Heart right ventricle (tissue), 16 donors: ENCODE measurements around the gene NKX2-3. TPM values are rescaled to one million over a fixed set of nuclear protein-coding genes. Genes with fewer than 3 reads are reported as not detected.

Experiments used
- ATAC-seq, 8 donors: fragments of 200-7000 bp; cut with Tn5 transposase; one replicate each; pipeline ENCODE4 v1.9.1; 2020; ENCODE audit warnings: mild to moderate bottlenecking in 8 of 8, moderate library complexity in 8 of 8, moderate number of reproducible peaks in 1 of 8
- DNase-seq, 2 donors: peaks; one replicate each; pipeline ENCODE4 v3.0.0-alpha.2; 2020
- H3K27ac ChIP-seq, 10 donors: fragments of 200-600 bp; sonication (generic) in 2 of 10; one replicate each; pipeline versions ENCODE4 v1.5.0 to v1.8.0; 2020 to 2022; ENCODE audit warnings: mild to moderate bottlenecking in 3 of 10
- H3K27me3 ChIP-seq, 7 donors: fragments of 200-600 bp; one replicate each; pipeline ENCODE4 v1.8.0; 2021 to 2022; ENCODE audit warnings: mild to moderate bottlenecking in 2 of 7
- H3K36me3 ChIP-seq, 9 donors: fragments of 200-600 bp; sonication (generic) in 1 of 9; one replicate each; pipeline versions ENCODE4 v1.5.0 to v1.8.0; 2020 to 2022; ENCODE audit warnings: mild to moderate bottlenecking in 2 of 9
- H3K4me1 ChIP-seq, 9 donors: fragments of 200-600 bp; sonication (generic) in 1 of 9; one replicate each; pipeline versions ENCODE4 v1.5.0 to v1.8.0; 2020 to 2022; ENCODE audit warnings: mild to moderate bottlenecking in 4 of 9
- H3K4me3 ChIP-seq, 10 donors: fragments of 200-600 bp; sonication (generic) in 2 of 10; one replicate each; pipeline versions ENCODE4 v1.5.0 to v1.8.0; 2020 to 2022; ENCODE audit warnings: mild to moderate bottlenecking in 7 of 10, moderate library complexity in 2 of 10
- H3K9me3 ChIP-seq, 11 donors: fragments of 200-600 bp in 10 of 11; sonication (generic) in 2 of 11; one replicate each; pipeline versions ENCODE4 v1.5.0 to v1.8.0; 2013 to 2022; ENCODE audit warnings: mild to moderate bottlenecking in 2 of 11, control low read depth in 1 of 11, moderate library complexity in 1 of 11
- WGBS, 2 donors: extraction: QIAGEN DNeasy Blood & Tissue Kit; methylation state at CpG; one replicate each; pipeline ENCODE4 v1.1.7; 2013; ENCODE audit warnings: inconsistent platforms in 1 of 2; 5-methylcytosine and 5-hydroxymethylcytosine counted together
- intact Hi-C, 10 donors: fragments of 100-400 bp; cut with DNase I; formaldehyde crosslinking; loops; one replicate each; pipeline versions ENCODE4 v1.11.1 to v1.14.2; 2022
- polyA plus RNA-seq, 2 donors: library from polyadenylated mRNA; stranded (reverse); fragments of 200-250 nt; gene quantifications; one replicate each; pipeline ENCODE4 v1.2.3, GENCODE V29; 2013
- total RNA-seq, 10 donors: library from RNA; stranded (reverse); fragmentation: NEBNext Ultra II Directional in 3 of 10; extraction: Animal tissue kit (Norgen Biotek cat#: 25700) in 3 of 10; gene quantifications; one replicate each; pipeline versions ENCODE4 v1.2.1 to v1.2.4, GENCODE V29; 2021 to 2023
- TF ChIP-seq, protein P1 (sequence below), 9 donors: fragments of 200-600 bp; sonication (generic) in 2 of 9; IDR thresholded peaks; one replicate each; pipeline versions ENCODE4 v1.5.0 to v1.8.0; 2021 to 2022; ENCODE audit warnings: antibody characterized with exemption in 9 of 9, mild to moderate bottlenecking in 5 of 9, moderate library complexity in 1 of 9
- donor health status: Arrhythmogenic right ventricular cardiomyopathy.
- donor health status: ischemic (EF 13 %, LVEDD 7.1; RV severe dilation, severe dysfunction).
- donor health status: healthy with polysubstance abuse.
- donor health status: DM: no; HTN: yes; CAD: no.
- donor health status: DM: no; HTN: no; CAD: no.
- donor health status: ischemic (EF 25% LVEDD 6.9; RV normal size, moderate dysfunction).
- donor health status: ischemic (EF 25% LVEDD 5.7; RV mildly dilated, moderate dysfunction).
- donor health status: healthy.
- donor health status: DM: yes; HTN: yes; CAD: no.
- donor health status: Ischemic cardiomyopathy.
- donor health status: ischemic (EF 35%, LVEDD 5.7; RV mildly dilated, moderate dysfunction).
- donor health status: nonischemic (EF 11% LVEDD 7.7; RV severe dilation, severe dysfunction).
- donor health status: DM: yes; HTN: yes; CAD: no.
- donor health status: PGD.
- donor health status: ischemic (EF 29% LVEDD 5.4; RV normal size, mild dysfunction).
- donor health status: nonischemic (EF 23%, LVEDD 6.1; RV moderate dilation, normal function).

Gene NKX2-3
- total and polyA plus RNA-seq, 12 donors = not detected

DNA sequence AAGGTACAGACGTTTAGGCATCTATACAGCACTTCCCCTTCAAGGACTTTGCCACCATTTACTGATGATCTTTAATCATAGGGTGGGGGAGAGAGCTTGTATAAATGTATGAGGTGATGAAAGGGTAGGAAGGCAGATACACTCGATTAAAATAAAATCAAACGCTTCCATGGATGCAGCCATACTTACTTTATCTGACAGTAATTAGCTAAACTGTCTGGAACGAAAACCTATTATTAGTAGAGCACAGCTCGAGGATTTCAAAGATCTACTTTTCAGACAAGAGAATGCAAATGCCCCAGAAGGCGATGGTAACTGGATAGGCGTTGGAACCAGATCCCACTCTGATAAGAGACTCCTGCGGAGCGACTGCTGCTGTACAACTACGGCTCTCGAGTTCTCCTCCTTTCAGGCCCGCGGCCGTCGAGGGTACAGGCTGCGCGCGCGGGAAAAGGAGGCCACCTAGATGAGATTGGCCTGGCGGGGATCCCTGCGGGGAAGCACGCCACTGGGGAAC is 3.1 kb upstream of the NKX2-3 start:
- no peaks in the 10 kb centered on the region for H3K36me3 ChIP-seq
- no peak overlapping the region for H3K4me3 ChIP-seq
- DNase-seq = no peak
- H3K27ac ChIP-seq = no peak overlapping the region
- H3K9me3 ChIP-seq = no peaks in the 10 kb centered on the region
- TF ChIP-seq, protein P1, sequence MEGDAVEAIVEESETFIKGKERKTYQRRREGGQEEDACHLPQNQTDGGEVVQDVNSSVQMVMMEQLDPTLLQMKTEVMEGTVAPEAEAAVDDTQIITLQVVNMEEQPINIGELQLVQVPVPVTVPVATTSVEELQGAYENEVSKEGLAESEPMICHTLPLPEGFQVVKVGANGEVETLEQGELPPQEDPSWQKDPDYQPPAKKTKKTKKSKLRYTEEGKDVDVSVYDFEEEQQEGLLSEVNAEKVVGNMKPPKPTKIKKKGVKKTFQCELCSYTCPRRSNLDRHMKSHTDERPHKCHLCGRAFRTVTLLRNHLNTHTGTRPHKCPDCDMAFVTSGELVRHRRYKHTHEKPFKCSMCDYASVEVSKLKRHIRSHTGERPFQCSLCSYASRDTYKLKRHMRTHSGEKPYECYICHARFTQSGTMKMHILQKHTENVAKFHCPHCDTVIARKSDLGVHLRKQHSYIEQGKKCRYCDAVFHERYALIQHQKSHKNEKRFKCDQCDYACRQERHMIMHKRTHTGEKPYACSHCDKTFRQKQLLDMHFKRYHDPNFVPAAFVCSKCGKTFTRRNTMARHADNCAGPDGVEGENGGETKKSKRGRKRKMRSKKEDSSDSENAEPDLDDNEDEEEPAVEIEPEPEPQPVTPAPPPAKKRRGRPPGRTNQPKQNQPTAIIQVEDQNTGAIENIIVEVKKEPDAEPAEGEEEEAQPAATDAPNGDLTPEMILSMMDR (IDR thresholded peaks at IDR 0.05) = no peak
- ATAC-seq = no peak
- H3K27me3 ChIP-seq = peaks cover 76 to 100% (median 100%) of the 10 kb centered on the region in 7 donors
- peaks cover 0 to 54% (median 27%) of the 10 kb centered on the region in 9 donors for H3K4me1 ChIP-seq
- intact Hi-C loops = no loop called here
- WGBS, 2 donors = 9 to 12% methylated on average over 22 of the region's 22 CpGs

DNA sequence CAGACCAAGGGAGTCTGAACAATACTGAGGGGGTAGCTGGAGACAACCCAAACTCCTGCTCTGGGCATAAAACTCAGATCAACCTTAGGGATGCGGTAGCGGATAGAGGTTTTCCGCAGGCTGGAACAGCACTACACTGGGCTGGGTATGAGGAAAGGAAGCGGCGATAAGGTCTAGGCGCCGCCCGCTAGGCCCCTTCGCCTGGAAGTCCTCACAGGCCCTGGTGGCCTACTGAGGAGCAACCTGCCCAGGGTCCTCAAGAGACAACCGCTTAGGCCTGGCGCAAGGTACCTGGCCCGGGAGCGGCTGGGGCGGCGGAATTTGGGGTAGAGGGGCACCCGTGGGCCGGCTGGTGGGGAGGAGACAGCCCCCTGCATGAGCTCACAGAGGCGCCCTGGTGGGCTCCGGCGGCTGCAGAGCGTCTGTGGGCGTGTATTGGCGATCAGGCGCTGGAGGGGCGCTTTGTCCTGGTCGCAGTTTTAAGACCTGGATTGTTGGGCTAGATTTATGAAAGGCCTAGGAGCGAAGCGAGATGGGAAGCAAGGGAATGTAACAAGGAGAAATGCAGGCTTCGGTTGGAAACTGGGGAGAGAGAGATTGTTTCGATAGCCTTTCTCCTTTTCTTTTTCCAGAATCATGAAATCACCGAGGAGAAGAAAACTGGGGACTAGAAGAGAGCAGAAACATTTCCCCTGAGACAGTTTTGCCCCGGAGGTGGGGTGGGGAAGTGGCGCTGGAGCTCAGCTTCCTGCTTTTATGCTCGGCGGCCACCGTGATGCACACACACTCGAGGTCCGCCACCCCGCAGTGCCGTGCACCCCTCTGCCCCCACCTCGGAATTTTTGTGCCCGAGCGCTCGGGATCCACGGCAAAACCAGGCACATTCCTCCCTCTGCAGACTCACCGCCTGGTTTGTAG is 2.4 kb upstream of the NKX2-3 start:
- H3K27ac ChIP-seq = no peak overlapping the region
- DNase-seq = no peak

DNA sequence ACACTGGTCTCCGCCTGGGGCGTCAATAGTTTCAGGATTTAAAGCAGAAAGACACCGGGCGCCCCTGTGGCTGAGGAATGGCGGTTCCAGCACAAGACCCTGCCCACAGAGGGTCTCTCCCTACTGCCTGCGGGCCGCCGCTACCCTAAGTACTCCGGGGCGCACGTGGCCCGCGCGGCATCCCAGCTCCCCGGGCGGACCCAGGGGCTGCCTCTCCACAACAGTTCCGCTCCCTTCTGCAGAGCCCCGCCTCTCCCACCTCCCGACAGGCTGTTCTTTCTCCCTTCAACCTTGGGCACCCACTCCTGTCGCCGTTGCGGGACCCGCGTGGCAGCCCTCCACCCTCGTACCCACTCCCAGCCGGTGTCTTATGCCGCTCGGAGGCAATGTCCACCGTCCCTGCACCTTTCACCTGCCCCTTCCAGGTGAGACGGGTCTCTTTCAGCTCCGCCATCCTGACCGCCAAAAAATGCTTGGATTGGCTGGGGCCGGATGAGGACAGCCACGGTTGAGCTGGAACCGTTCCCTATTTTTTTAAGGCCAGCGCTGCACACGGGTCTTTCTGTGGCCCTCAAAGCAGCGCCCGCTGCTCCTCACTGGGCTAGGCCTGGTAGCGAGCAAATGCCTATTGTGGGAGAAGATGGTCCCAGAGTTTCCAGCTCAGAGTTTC is 1.6 kb upstream of the NKX2-3 start:
- Histone ChIP-seq H3K4me1 (peaks cover 5 to 67% (median 38%) of the 10 kb centered on the region in 9 donors), H3K9me3 (no peaks in the 10 kb centered on the region), H3K27me3 (peaks cover 67 to 100% (median 99%) of the 10 kb centered on the region in 7 donors), H3K36me3 (no peaks in the 10 kb centered on the region), H3K27ac (no peak overlapping the region), H3K4me3 (peak overlapping the region in 1 of 10 donors; percentile 9)
- ATAC-seq (no peak), DNase-seq (no peak)
- 9 to 10% methylated on average over 40 of the region's 40 CpGs for WGBS, 2 donors
- TF ChIP-seq, protein P1 (IDR thresholded peaks at IDR 0.05) = no peak
- intact Hi-C loops = no loop called here

More for the DNA sequence above, 2.4 kb upstream of the NKX2-3 start:
- ATAC-seq = no peak
- Histone ChIP-seq H3K27me3 (peaks cover 73 to 100% (median 99%) of the 10 kb centered on the region in 7 donors), H3K36me3 (no peaks in the 10 kb centered on the region), H3K4me3 (peak overlapping the region in 1 of 10 donors; percentile 9), H3K4me1 (peaks cover 3 to 59% (median 31%) of the 10 kb centered on the region in 9 donors), H3K9me3 (no peaks in the 10 kb centered on the region)
- TF ChIP-seq, protein P1 (IDR thresholded peaks at IDR 0.05) = no peak
- WGBS, 2 donors = 9 to 11% methylated on average over 46 of the region's 46 CpGs
- intact Hi-C loops = no loop called here
